HepG2 (cell line): ENCODE results near the gene HMCN2. TPM values are rescaled to one million over a fixed set of nuclear protein-coding genes. Genes with fewer than 3 reads are reported as not detected.

Source experiments
- ATAC-seq: fragments of 200-7000 bp; cut with Tn5 transposase; 3 replicates; pipeline ENCODE4 v1.9.1; 2020; ENCODE audit warnings: mild to moderate bottlenecking, moderate library complexity
- BruUV-seq: library from RNA; stranded (reverse); fragments of 400-500 nt; replicated peaks from 2 replicates; lab custom pipeline; 2021; lab: Mats Ljungman, UMichigan
- CTCF ChIA-PET: fragments of 300-600 bp; formaldehyde crosslinking; extraction: SDS; loops from one replicate; lab custom pipeline; 2021; ENCODE audit warnings: low total read pairs, inconsistent platforms, low intra/inter-chr PET ratio; lab: Yijun Ruan, JAX
- POLR2A ChIA-PET: fragments of 350-600 bp; sonication (Branson Sonifier 250); formaldehyde crosslinking; loops from one replicate; lab custom pipeline; 2020; ENCODE audit warnings: antibody characterized with exemption, inconsistent platforms; lab: Yijun Ruan, JAX
- DNase-seq: peaks from one replicate; pipeline ENCODE4 v3.0.0-alpha.2; 2015; ENCODE audit warnings: low spot score
- FAIRE-seq: peaks from 3 replicates; lab custom pipeline; 2011; peaks lifted over from hg19 to GRCh38; lab: Jason Lieb, UNC
- H2AFZ ChIP-seq: one replicate; pipeline ENCODE4 v1.6.1; 2011; ENCODE audit warnings: low read length, inconsistent platforms
- H3K27ac ChIP-seq: fragments of 300-600 bp; 3 replicates; pipeline ENCODE4 v1.8.0; 2011; ENCODE audit warnings: mixed run types, mild to moderate bottlenecking, mixed read lengths, low read length, inconsistent platforms; ENCODE audit not compliant: insufficient read depth; ENCODE audit errors: extremely low read length
- H3K27me3 ChIP-seq, 2 experiments: fragments of 200-600 bp in 1 of 2; 2 replicates in 1 of 2; 3 replicates in 1 of 2; pipeline versions ENCODE4 v1.6.0 to v1.8.0; 2011; ENCODE audit warnings: low read length in 2 of 2, mild to moderate bottlenecking in 2 of 2, moderate library complexity in 2 of 2, inconsistent platforms in 1 of 2; ENCODE audit not compliant: insufficient read depth in 2 of 2, control insufficient read depth in 1 of 2
- H3K36me3 ChIP-seq, 2 experiments: fragments of 200-600 bp in 1 of 2; replicated peaks in 1 of 2; 2 replicates in 1 of 2; 3 replicates in 1 of 2; pipeline versions ENCODE4 v1.5.1 to v1.8.0; 2011; ENCODE audit warnings: low read length in 2 of 2, inconsistent platforms in 1 of 2; ENCODE audit not compliant: insufficient read depth in 2 of 2, control insufficient read depth in 1 of 2
- H3K4me1 ChIP-seq: 2 replicates; pipeline ENCODE4 v1.5.1; 2012; ENCODE audit warnings: low read length, inconsistent platforms; ENCODE audit not compliant: insufficient read depth
- H3K4me2 ChIP-seq: 2 replicates; pipeline ENCODE4 v1.6.0; 2011; ENCODE audit warnings: low read depth, low read length, inconsistent platforms
- H3K4me3 ChIP-seq, 3 experiments: fragments of 200-600 bp in 1 of 3; sonication (generic), shearing (Covaris generic) in 1 of 3; replicated peaks in 1 of 3; 2 replicates each; pipeline ENCODE4 v1.5.1; 2011 to 2016; ENCODE audit warnings: low read length in 3 of 3, inconsistent platforms in 2 of 3, low read depth in 2 of 3, mild to moderate bottlenecking in 2 of 3, control low read depth in 1 of 3, mixed read lengths in 1 of 3; ENCODE audit not compliant: insufficient read depth in 1 of 3
- H3K79me2 ChIP-seq: one replicate; pipeline ENCODE4 v1.6.1; 2011; ENCODE audit warnings: low read length, inconsistent platforms; ENCODE audit not compliant: insufficient read depth
- H3K9ac ChIP-seq: 2 replicates; pipeline ENCODE4 v1.6.0; 2011; ENCODE audit warnings: mild to moderate bottlenecking, low read depth, low read length, inconsistent platforms; ENCODE audit not compliant: insufficient read depth
- H3K9me3 ChIP-seq: 2 replicates; pipeline ENCODE4 v1.5.1; 2012; ENCODE audit warnings: mild to moderate bottlenecking, low read length
- H4K20me1 ChIP-seq: 2 replicates; pipeline ENCODE4 v1.6.0; 2011; ENCODE audit warnings: inconsistent platforms, mild to moderate bottlenecking, low read length, moderate library complexity; ENCODE audit not compliant: insufficient read depth
- ARID5B ChIP-seq: IDR thresholded peaks from 2 replicates; pipeline ENCODE4 v1.4.0; 2020; ENCODE audit warnings: mild to moderate bottlenecking, missing genetic modification reagents
- CREB3 ChIP-seq: sonication (generic); formaldehyde crosslinking; IDR thresholded peaks from 2 replicates; pipeline ENCODE4 v1.5.0; 2020; ENCODE audit warnings: missing genetic modification reagents
- KDM1A ChIP-seq: IDR thresholded peaks from 2 replicates; pipeline ENCODE4 v1.6.1; 2016; ENCODE audit warnings: missing compliant biosample characterization
- KMT2B ChIP-seq: IDR thresholded peaks from 2 replicates; pipeline ENCODE4 v1.6.1; 2016; ENCODE audit warnings: missing genetic modification reagents, missing compliant biosample characterization
- MED13 ChIP-seq: sonication (generic); formaldehyde crosslinking; IDR thresholded peaks from 2 replicates; pipeline ENCODE4 v1.5.0; 2020; ENCODE audit warnings: missing genetic modification reagents
- MYNN ChIP-seq: sonication (generic); formaldehyde crosslinking; IDR thresholded peaks from 2 replicates; pipeline ENCODE4 v1.4.0; 2020; ENCODE audit warnings: mild to moderate bottlenecking, low read depth, missing genetic modification reagents
- SP2 ChIP-seq: sonication (generic); formaldehyde crosslinking; IDR thresholded peaks from 2 replicates; pipeline ENCODE4 v1.5.1; 2020; ENCODE audit warnings: mild to moderate bottlenecking, missing genetic modification reagents
- TBX3 ChIP-seq: fragments of 450-650 bp; IDR thresholded peaks from 2 replicates; pipeline ENCODE4 v1.6.1; 2017; ENCODE audit warnings: antibody characterized with exemption, mild to moderate bottlenecking, inconsistent platforms, borderline replicate concordance
- TSC22D2 ChIP-seq: sonication (generic); formaldehyde crosslinking; IDR thresholded peaks from 2 replicates; pipeline ENCODE4 v1.5.1; 2020; ENCODE audit warnings: missing genetic modification reagents, mild to moderate bottlenecking, borderline replicate concordance
- YEATS4 ChIP-seq: sonication (generic); formaldehyde crosslinking; IDR thresholded peaks from 2 replicates; pipeline ENCODE4 v1.4.0; 2020; ENCODE audit warnings: missing genetic modification reagents, borderline replicate concordance
- ZNF460 ChIP-seq: sonication (generic); formaldehyde crosslinking; IDR thresholded peaks from 2 replicates; pipeline ENCODE4 v1.5.1; 2020; ENCODE audit warnings: missing genetic modification reagents, mild to moderate bottlenecking, borderline replicate concordance
- ZNF7 ChIP-seq: IDR thresholded peaks from 2 replicates; pipeline ENCODE4 v1.6.1; 2016; ENCODE audit warnings: missing biosample characterization, missing genetic modification reagents
- ZNF768 ChIP-seq: sonication (generic); formaldehyde crosslinking; IDR thresholded peaks from 2 replicates; pipeline ENCODE4 v1.4.0; 2020; ENCODE audit warnings: missing genetic modification reagents
- ZSCAN29 ChIP-seq: sonication (generic); formaldehyde crosslinking; conservative IDR thresholded peaks from 2 replicates; pipeline ENCODE4 v1.4.0; 2020; ENCODE audit warnings: mild to moderate bottlenecking, missing genetic modification reagents
- WGBS: methylation state at CpG from one replicate; pipeline ENCODE4 v1.1.6; 2017; ENCODE audit warnings: low lambda C conversion rate; 5-methylcytosine and 5-hydroxymethylcytosine counted together
- in situ Hi-C: cut with HindIII; loops from 2 replicates; pipeline ENCODE4 v1.10.0; 2017; ENCODE audit warnings: low pct_unique_long_range_greater_than_20kb; ENCODE audit not compliant: extremely low pct_ligation_motif_present
- intact Hi-C: fragments of 100-400 bp; cut with micrococcal nuclease; formaldehyde crosslinking; loops from one replicate; pipeline ENCODE4 v1.10.0; 2022; ENCODE audit not compliant: unreplicated experiment
- polyA plus RNA-seq, 8 experiments: library from polyadenylated mRNA; depleted of rRNA in 3 of 8; stranded (reverse) in 7 of 8; unstranded in 1 of 8; fragments of >200 nt; fragmentation: Illumina TruSeq in 4 of 8; extraction: Trizol in 4 of 8; gene quantifications; 2 replicates each; pipeline versions ENCODE4 v1.2.1 to v1.2.3, GENCODE V29; 2011 to 2016; ENCODE audit warnings: low read depth in 4 of 8, missing spikeins in 1 of 8, mixed read lengths in 1 of 8; ENCODE audit not compliant: insufficient read depth in 1 of 8
- total RNA-seq, 5 experiments: library from RNA; depleted of rRNA; stranded (reverse); fragments of >200 nt; fragmentation: Illumina TruSeq; extraction: Trizol; gene quantifications; 2 replicates each; pipeline ENCODE4 v1.2.3, GENCODE V29; 2016; ENCODE audit warnings: low read depth in 1 of 5

HMCN2 gene
- total and polyA plus RNA-seq, 2 of the 13 experiments (the other 11 are each of a cell fraction or from before 2014, with no cell fraction given), result 0.09 TPM; not detected in 1

- Histone ChIP-seq H3K9me3 (no peaks in the 10 kb centered on the region), H3K36me3 (no peaks in the 10 kb centered on the region), H3K4me2 (no peak overlapping the region), H3K79me2 (no peaks in the 10 kb centered on the region), H4K20me1 (peaks cover 14% of the 10 kb centered on the region; the same call in 1 of the 2 replicates), H3K9ac (no peak overlapping the region), H2AFZ (no peak overlapping the region), H3K27ac (no peak overlapping the region), H3K4me1 (peaks cover 59% of the 10 kb centered on the region), H3K4me3 (no peak overlapping the region), H3K27me3 (no peaks in the 10 kb centered on the region; a peak in 1 of 5 replicates)
- no peak for TF ChIP-seq KMT2B (CRISPR knock-in tag)
- no peak for TF ChIP-seq MYNN (CRISPR knock-in tag)
- no peak for TF ChIP-seq ZNF460 (CRISPR knock-in tag)
- TF ChIP-seq TSC22D2, result no peak
- no peak for TF ChIP-seq ZSCAN29
- no peak for TF ChIP-seq YEATS4 (CRISPR knock-in tag)
- TF ChIP-seq SP2 (CRISPR knock-in tag), result no peak
- TF ChIP-seq ZNF768 (CRISPR knock-in tag), result no peak
- no peak for TF ChIP-seq ZNF7
- TF ChIP-seq CREB3 (CRISPR knock-in tag), result no peak
- no peak for TF ChIP-seq KDM1A (CRISPR knock-in tag)
- no peak for TF ChIP-seq MED13 (CRISPR knock-in tag)
- TF ChIP-seq ARID5B, result no peak
- no peak for TF ChIP-seq TBX3
- in situ Hi-C loops (loop anchor here (5.0 kb wide), 1 partner anchor 228 kb away; no protein-coding TSS in a partner anchor), intact Hi-C loops (loop anchor here (5.0 to 10.0 kb wide), 2 partner anchors 151 to 388 kb away; no protein-coding TSS in a partner anchor)
- POLR2A ChIA-PET, result interaction anchor here (1.0 to 1.9 kb wide), 3 partner anchors 45 to 228 kb away, joined by 3 to 5 read pairs (median 3); no protein-coding TSS in a partner anchor
- WGBS, result 98% methylated on average over 10 of the region's 10 CpGs
- no peak for ATAC-seq
- no peak for DNase-seq
- CTCF ChIA-PET, result no interaction called here
- FAIRE-seq, result no peak
- no TSS peak for BruUV-seq
Observed at GRCh38 chr9:130454096-130454811, 188.7 kb downstream of the HMCN2 start.
